Stimulated activated CD8-positive, alpha-beta memory T cell treated with anti-CD3 and anti-CD28 coated beads, Interleukin-2, amount 100 ng/mL, for 48 hours (primary cell): Measurements from ENCODE around the gene PARP15.

ENCODE experiments used
- DNase-seq, 2 donors: peaks; one replicate each; pipeline ENCODE4 v3.0.0-alpha.2; 2020; ENCODE audit warnings: low read depth in 2 of 2

Gene PARP15

GRCh38 chr3:122572940-122573412 is 4.5 kb upstream of the PARP15 start:
- DNase-seq: peak in 1 of 2 donors; percentile 8

GRCh38 chr3:122576174-122576940 is 1.1 kb upstream of the PARP15 start:
- no peak for DNase-seq

- no peak for DNase-seq
Observed at GRCh38 chr3:122578069-122578740, 755 bp downstream of the PARP15 start.

- no peak for DNase-seq
Observed at GRCh38 chr3:122580470-122580869, 3.0 kb downstream of the PARP15 start.

- no peak for DNase-seq
Observed at GRCh38 chr3:122581622-122582021, 4.2 kb downstream of the PARP15 start.

GRCh38 chr3:122582390-122582789 is 4.9 kb downstream of the PARP15 start:
- no peak for DNase-seq

- no peak for DNase-seq
Observed at GRCh38 chr3:122586098-122586497, 8.6 kb downstream of the PARP15 start.

GRCh38 chr3:122586773-122587485 is 9.5 kb downstream of the PARP15 start:
- DNase-seq: no peak

GRCh38 chr3:122587572-122587971 is 10.1 kb downstream of the PARP15 start:
- DNase-seq: no peak

GRCh38 chr3:122589297-122589696 is 11.8 kb downstream of the PARP15 start:
- no peak for DNase-seq

- no peak for DNase-seq
Observed at GRCh38 chr3:122590610-122591009, 13.2 kb downstream of the PARP15 start.

- no peak for DNase-seq
Observed at GRCh38 chr3:122594025-122594424, 16.6 kb downstream of the PARP15 start.

- no peak for DNase-seq
Observed at GRCh38 chr3:122598151-122598550, 20.7 kb downstream of the PARP15 start.

- no peak for DNase-seq
Observed at GRCh38 chr3:122598556-122598955, 21.1 kb downstream of the PARP15 start.

GRCh38 chr3:122602011-122602710 is 24.7 kb downstream of the PARP15 start:
- DNase-seq: no peak

- DNase-seq: no peak
Observed at GRCh38 chr3:122603056-122603455, 25.6 kb downstream of the PARP15 start.

GRCh38 chr3:122606330-122606729 is 28.9 kb downstream of the PARP15 start:
- DNase-seq: no peak

GRCh38 chr3:122608916-122609315 is 31.5 kb downstream of the PARP15 start:
- DNase-seq: no peak

GRCh38 chr3:122609798-122610559 is 32.5 kb downstream of the PARP15 start:
- DNase-seq: no peak

- DNase-seq: no peak
Observed at GRCh38 chr3:122612696-122613095, 35.2 kb downstream of the PARP15 start.

GRCh38 chr3:122615303-122615702 is 37.9 kb downstream of the PARP15 start:
- DNase-seq: no peak
